GM10248 (cell line): ENCODE results near the gene PSMB1.
"Not testable (repeated sequence)": the region's sequence is repeated elsewhere in the genome, so short reads cannot be mapped to it uniquely, and the experiment has no call there.

ENCODE experiments used
- CTCF ChIA-PET: fragments of 300-600 bp; sonication (Branson Sonifier 250); formaldehyde crosslinking; extraction: SDS; loops from one replicate; lab custom pipeline; 2021; ENCODE audit warnings: antibody characterized with exemption; lab: Yijun Ruan, JAX
- POLR2A ChIA-PET: fragments of 350-650 bp; sonication (Branson Sonifier 250); formaldehyde crosslinking; extraction: SDS; loops from one replicate; lab custom pipeline; 2020; ENCODE audit warnings: antibody characterized with exemption; lab: Yijun Ruan, JAX
- DNase-seq: peaks from one replicate; pipeline ENCODE4 v3.0.0; 2012; ENCODE audit errors: extremely low spot score
- TF ChIP-seq, protein P1 (sequence below): IDR thresholded peaks from 2 replicates; pipeline ENCODE4 v1.5.1; 2012; ENCODE audit warnings: mild to moderate bottlenecking, low read depth; ENCODE audit errors: extremely low read depth, missing control alignments, control extremely low read depth

The PSMB1 gene

DNA sequence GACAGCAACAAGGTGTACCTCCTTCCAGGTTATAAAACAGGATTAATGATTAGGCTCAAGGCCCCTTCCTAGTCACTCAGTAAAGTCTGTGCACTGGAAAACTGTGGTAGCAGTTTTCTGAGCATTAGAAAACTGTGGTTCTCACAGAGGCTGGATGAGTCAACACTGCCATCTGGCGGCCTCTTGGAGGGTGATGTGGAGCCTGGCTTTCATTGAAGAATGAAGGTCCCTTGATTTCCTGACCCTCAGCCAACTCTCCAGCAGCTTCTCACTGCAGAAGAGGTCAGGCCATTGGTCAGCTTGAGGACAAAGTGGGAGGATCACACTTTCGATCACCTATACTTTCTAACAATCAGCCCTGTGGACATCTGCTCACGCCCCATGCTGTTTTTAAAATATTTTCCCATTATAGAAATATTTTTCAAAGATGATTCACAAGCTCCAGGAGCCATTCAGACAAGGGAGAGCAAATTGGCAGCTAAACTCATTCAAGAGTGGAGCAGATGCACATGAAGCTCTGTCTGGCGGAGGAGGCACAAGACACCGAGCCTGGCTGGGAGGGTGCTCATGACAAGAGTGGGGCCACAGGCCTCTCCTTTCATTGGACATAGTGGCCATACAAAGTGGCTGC lies 23.2 kb downstream of the PSMB1 start:
- TF ChIP-seq, protein P1, sequence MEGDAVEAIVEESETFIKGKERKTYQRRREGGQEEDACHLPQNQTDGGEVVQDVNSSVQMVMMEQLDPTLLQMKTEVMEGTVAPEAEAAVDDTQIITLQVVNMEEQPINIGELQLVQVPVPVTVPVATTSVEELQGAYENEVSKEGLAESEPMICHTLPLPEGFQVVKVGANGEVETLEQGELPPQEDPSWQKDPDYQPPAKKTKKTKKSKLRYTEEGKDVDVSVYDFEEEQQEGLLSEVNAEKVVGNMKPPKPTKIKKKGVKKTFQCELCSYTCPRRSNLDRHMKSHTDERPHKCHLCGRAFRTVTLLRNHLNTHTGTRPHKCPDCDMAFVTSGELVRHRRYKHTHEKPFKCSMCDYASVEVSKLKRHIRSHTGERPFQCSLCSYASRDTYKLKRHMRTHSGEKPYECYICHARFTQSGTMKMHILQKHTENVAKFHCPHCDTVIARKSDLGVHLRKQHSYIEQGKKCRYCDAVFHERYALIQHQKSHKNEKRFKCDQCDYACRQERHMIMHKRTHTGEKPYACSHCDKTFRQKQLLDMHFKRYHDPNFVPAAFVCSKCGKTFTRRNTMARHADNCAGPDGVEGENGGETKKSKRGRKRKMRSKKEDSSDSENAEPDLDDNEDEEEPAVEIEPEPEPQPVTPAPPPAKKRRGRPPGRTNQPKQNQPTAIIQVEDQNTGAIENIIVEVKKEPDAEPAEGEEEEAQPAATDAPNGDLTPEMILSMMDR = peak; percentile 84
- peak; percentile 70 for DNase-seq
- ChIA-PET POLR2A (no interaction called here), CTCF (interaction anchor here (0.7 to 7.3 kb wide), 35 partner anchors 9 to 1638 kb away, joined by 3 to 105 read pairs (median 5); partner anchors contain the start of genes PSMB1 and TBP)

DNA sequence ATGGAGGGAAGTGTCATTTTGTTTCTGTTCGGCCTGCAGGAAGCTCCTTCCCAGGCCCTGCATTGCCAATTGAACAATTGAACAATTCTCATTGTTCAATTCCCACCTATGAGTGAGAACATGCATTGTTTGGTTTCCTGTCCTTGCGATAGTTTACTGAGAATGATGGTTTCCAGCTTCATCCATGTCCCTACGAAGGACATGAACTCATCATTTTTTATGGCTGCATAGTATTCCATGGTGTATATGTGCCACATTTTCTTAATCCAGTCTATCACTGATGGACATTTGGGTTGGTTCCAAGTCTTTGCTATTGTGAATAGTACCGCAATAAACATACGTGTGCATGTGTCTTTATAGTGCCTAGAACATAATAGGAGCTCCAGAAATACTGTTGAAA lies 25.1 kb downstream of the PSMB1 start:
- POLR2A ChIA-PET, DNase-seq: not testable (repeated sequence)
- CTCF ChIA-PET = interaction anchor here (1.1 to 7.3 kb wide), 9 partner anchors 11 to 754 kb away, joined by 3 to 105 read pairs (median 4); no protein-coding TSS in a partner anchor

DNA sequence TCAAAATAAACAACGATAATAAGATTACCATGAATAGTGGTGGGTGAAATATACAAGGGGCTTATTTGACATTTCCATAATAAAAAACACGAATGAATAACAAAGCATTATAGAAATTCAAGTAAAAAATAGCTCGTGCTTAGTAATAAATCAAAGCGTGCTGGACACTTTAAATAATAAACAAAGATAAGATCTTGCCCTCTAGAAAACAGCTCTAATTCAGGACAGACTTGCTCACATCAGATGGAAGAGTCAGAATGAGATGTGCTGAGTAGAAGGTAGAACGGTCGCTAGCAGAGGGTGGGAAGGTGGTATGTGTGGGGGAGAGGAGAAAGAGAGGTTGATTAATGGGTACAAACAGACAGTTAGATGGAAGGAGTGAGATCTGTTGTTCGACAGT lies 27.3 kb downstream of the PSMB1 start:
- TF ChIP-seq, protein P1 = no peak
- CTCF ChIA-PET = interaction anchor here (1.2 to 7.3 kb wide), 3 partner anchors 9 to 736 kb away, joined by 7 to 105 read pairs (median 7); no protein-coding TSS in a partner anchor
- POLR2A ChIA-PET = no interaction called here
- DNase-seq = no peak

DNA sequence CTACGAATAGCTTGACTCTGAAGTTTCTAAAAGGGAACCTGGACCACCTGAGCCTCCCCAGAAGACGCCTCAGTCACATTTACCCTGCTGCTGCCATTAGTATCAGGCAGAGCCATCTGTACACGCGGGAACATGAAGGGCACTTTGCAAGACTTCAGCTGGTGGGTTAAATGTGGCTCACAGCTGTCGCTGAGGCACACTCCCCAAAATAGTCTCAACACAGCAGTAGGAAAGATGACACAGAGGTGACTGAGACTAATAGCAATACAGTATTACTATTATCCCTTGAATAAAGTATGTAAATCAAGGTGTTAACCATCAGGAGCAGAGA lies 29.0 kb downstream of the PSMB1 start:
- TF ChIP-seq, protein P1 = no peak
- CTCF ChIA-PET = interaction anchor here (1.3 to 3.1 kb wide), 3 partner anchors 11 to 734 kb away, joined by 3 to 18 read pairs (median 13); no protein-coding TSS in a partner anchor
- POLR2A ChIA-PET = no interaction called here
- DNase-seq = no peak

DNA sequence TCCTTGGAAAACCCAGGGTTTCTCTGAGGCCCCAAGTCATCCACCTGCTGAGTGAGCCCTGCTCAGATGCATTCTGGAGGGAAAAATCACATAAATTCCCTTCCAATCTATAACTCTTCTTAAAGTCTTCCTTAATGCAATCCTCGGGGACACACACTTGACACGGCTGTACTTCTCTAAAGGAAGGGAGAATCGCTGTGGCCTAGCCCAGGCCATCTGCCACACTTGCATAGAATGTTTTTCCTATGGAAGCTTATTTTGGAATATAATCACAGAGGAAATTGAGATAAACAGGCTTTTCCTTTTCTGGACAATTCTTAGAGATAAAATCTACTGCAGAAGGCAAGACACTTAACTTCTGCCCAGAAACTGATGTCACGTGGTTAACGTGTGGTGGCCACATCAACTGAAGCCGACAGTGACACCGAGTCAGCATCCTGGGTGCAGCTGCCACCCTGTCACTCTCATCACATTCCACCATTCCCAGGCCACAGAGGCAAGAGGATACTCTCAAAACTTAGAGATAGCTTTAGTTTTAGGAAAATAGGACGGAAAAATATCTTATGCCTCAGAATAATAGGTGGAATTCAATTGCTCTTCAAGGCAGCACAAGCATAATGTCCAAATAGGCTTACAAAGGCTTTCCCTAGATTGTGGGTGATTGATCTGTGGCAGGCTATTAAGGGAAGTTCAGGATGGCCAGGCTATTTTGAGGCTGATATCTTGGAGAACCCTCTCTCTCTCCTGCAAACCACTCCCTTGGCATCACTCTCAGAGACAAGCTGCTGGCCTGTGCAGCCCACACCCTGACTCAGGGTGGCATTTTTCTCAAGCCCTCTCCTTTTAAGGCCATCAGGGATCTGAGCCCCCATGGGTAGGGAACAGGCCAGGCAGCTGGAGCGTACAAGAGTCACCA lies 29.6 kb downstream of the PSMB1 start:
- POLR2A ChIA-PET = no interaction called here
- CTCF ChIA-PET = interaction anchor here (0.9 to 3.1 kb wide), 5 partner anchors 10 to 733 kb away, joined by 3 to 18 read pairs (median 5); no protein-coding TSS in a partner anchor
- TF ChIP-seq, protein P1 = no peak
- DNase-seq = no peak

DNA sequence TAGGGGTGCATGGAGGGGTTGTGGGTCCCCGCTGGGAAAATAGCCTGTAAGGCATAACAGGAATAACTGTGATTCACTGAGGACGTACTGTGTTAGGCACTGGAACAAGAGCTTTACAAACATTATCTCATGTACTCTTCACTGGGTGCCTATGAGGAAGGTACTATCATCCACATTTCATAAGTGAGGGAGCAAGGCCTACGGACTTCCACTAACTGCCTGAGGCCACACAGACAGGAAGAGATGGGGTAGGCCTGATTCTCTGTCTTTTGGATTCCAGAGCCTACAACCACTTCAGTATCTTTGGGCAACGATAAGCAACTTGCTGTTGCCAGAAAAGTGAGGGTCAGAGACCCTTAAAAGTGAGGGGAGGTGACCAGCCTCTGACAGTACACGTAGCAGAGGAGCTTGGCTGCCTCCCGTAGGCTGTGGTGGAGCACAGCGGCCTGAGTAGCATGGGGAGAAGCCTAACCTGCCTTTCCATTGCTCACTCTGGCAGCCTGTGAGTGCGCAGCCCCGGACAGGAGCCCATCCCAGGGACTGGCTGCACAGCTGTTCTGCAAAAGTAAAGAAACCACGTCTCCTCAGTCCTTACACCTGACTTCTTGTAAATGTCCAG lies 30.4 kb downstream of the PSMB1 start:
- peak; percentile 20 for DNase-seq
- ChIA-PET CTCF (interaction anchor here (0.9 to 3.1 kb wide), 5 partner anchors 9 to 732 kb away, joined by 3 to 18 read pairs (median 5); no protein-coding TSS in a partner anchor), POLR2A (no interaction called here)
- TF ChIP-seq, protein P1 = peak; percentile 43
